ENCODE measurements around the gene FGD6.

DNA sequence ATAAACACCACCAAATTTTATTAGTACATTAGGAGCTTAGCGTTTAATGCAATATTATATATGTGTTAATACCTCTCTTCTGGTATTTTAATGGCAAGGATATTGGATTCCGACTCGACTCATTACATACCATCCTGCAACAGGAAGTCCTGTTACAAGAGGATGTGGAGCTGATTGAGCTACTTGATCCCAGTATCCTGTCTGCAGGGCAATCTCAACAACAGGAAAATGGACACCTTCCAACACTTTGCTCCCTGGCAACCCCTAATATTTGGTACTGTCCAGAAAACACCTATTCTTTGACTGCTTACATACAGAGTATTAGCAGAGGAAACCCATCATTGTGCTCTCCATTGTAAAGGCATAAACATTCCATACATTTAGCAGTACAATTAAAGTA, 45.5 kb upstream of the FGD6 start:
- no peak for TF ChIP-seq TCF7L2 (IDR thresholded peaks at IDR 0.05; ENCODE audit: borderline replicate concordance, extremely low read depth, insufficient read depth, insufficient read length)
- no peak for TF ChIP-seq EZH2 (IDR thresholded peaks at IDR 0.05)
- TF ChIP-seq POLR2A (IDR thresholded peaks at IDR 0.05; ENCODE audit: borderline replicate concordance, extremely low read depth, insufficient read depth, insufficient read length) = no peak
- TF ChIP-seq, protein P1, sequence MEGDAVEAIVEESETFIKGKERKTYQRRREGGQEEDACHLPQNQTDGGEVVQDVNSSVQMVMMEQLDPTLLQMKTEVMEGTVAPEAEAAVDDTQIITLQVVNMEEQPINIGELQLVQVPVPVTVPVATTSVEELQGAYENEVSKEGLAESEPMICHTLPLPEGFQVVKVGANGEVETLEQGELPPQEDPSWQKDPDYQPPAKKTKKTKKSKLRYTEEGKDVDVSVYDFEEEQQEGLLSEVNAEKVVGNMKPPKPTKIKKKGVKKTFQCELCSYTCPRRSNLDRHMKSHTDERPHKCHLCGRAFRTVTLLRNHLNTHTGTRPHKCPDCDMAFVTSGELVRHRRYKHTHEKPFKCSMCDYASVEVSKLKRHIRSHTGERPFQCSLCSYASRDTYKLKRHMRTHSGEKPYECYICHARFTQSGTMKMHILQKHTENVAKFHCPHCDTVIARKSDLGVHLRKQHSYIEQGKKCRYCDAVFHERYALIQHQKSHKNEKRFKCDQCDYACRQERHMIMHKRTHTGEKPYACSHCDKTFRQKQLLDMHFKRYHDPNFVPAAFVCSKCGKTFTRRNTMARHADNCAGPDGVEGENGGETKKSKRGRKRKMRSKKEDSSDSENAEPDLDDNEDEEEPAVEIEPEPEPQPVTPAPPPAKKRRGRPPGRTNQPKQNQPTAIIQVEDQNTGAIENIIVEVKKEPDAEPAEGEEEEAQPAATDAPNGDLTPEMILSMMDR (IDR thresholded peaks at IDR 0.05 in 2 of 3, conservative IDR thresholded peaks at IDR 0.05 in 1 of 3; ENCODE audit: borderline replicate concordance in 1 of 3, insufficient read depth in 1 of 3, low read depth in 2 of 3, low read length in 2 of 3) = no peak
- TF ChIP-seq POLR2AphosphoS5 (IDR thresholded peaks at IDR 0.05; ENCODE audit: low read depth, low read length) = no peak
- TF ChIP-seq EGR1 (IDR thresholded peaks at IDR 0.05; ENCODE audit: low read depth) = no peak
- TF ChIP-seq, protein P2, sequence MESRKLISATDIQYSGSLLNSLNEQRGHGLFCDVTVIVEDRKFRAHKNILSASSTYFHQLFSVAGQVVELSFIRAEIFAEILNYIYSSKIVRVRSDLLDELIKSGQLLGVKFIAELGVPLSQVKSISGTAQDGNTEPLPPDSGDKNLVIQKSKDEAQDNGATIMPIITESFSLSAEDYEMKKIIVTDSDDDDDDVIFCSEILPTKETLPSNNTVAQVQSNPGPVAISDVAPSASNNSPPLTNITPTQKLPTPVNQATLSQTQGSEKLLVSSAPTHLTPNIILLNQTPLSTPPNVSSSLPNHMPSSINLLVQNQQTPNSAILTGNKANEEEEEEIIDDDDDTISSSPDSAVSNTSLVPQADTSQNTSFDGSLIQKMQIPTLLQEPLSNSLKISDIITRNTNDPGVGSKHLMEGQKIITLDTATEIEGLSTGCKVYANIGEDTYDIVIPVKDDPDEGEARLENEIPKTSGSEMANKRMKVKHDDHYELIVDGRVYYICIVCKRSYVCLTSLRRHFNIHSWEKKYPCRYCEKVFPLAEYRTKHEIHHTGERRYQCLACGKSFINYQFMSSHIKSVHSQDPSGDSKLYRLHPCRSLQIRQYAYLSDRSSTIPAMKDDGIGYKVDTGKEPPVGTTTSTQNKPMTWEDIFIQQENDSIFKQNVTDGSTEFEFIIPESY (IDR thresholded peaks at IDR 0.05; ENCODE audit: extremely low read depth, insufficient replicate concordance, low read length) = no peak
- TF ChIP-seq CBX3 (IDR thresholded peaks at IDR 0.05; ENCODE audit: low read depth) = no peak
- TF ChIP-seq CEBPB (IDR thresholded peaks at IDR 0.05; ENCODE audit: low read depth) = no peak
